ENCODE results near the gene SYT3. TPM values are rescaled to one million over a fixed set of nuclear protein-coding genes. Genes with fewer than 3 reads are reported as not detected.

SYT3 gene
- total RNA-seq, 4 donors from 2014 or later, result not detected

DNA sequence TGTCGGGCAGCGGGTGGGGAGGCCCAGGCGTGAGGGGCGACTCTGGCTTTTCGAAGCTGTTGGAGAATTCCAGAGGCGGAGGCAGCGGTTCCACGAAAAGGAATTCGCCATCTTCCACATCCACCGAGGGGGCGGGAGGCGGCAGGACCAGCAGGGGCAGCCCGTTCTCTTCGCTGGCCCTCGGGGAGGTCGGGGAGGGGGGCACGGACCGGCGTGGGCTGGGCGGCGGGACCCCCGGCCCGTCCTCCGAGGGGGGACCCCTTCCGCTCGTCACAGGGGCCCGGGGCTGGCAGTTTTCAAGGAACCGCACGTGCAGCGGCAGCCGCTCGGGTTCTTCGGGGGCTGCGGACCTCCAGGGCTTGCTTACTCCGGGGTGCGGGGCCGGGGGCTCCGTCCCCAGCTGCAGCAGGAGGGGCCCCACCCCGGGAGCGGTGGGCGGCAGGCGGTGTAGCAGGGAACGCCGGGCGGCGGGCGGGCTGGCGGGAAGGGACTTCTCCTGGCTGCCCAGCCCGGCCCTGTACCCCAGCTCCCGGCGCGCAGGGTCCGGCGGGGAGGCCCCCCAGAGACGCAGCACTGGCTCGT is 27.6 kb upstream of the SYT3 start:
- ATAC-seq (ENCODE audit: low FRiP score), result no peak
- TF ChIP-seq, protein P1, sequence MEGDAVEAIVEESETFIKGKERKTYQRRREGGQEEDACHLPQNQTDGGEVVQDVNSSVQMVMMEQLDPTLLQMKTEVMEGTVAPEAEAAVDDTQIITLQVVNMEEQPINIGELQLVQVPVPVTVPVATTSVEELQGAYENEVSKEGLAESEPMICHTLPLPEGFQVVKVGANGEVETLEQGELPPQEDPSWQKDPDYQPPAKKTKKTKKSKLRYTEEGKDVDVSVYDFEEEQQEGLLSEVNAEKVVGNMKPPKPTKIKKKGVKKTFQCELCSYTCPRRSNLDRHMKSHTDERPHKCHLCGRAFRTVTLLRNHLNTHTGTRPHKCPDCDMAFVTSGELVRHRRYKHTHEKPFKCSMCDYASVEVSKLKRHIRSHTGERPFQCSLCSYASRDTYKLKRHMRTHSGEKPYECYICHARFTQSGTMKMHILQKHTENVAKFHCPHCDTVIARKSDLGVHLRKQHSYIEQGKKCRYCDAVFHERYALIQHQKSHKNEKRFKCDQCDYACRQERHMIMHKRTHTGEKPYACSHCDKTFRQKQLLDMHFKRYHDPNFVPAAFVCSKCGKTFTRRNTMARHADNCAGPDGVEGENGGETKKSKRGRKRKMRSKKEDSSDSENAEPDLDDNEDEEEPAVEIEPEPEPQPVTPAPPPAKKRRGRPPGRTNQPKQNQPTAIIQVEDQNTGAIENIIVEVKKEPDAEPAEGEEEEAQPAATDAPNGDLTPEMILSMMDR (IDR thresholded peaks at IDR 0.05), result no peak
- DNase-seq (ENCODE audit: low spot score), result no peak

DNA sequence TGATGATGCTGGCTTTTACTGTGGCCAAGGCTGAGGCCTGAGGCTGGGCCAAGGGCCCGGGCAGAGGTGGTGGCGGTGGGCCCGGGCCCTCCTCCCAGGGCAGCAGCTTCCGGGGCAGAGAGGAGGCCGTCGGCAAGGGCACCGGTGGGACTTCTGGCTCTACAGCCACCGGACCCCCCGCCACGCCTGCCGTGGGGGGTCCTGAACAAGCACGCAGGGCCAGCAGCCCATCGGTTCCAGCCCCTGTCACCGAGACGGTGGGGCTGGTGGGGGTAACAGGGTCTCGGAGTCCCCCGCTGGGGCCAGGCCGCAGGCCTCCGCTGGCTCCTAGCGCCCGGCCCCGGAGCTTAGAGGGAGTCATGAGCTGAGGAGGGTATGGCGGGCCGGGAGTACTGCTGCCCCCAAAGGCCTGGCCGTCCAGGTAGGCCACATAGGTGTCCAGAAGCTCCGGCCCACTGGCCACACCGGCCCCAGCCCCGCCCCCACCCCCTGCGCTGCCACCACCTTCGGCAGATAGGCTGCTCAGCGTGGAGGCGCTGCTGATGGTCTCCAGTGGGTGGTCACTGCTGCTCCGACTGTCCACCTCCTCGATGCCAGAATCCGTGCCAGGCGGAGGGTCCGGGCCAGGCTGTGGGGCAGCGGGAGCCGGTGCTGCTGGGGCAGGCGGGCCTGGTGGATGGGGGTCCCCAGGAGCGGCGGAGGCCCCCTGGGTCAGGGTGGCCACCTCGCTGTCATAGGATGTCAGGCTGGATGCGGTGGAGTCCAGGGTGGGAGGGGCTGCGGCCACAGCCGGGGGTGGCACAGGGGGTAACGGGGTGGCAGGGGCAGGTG is 26.9 kb upstream of the SYT3 start:
- no peak for DNase-seq (ENCODE audit: low spot score)
- ATAC-seq (ENCODE audit: low FRiP score), result no peak
- TF ChIP-seq, protein P1 (IDR thresholded peaks at IDR 0.05), result no peak

DNA sequence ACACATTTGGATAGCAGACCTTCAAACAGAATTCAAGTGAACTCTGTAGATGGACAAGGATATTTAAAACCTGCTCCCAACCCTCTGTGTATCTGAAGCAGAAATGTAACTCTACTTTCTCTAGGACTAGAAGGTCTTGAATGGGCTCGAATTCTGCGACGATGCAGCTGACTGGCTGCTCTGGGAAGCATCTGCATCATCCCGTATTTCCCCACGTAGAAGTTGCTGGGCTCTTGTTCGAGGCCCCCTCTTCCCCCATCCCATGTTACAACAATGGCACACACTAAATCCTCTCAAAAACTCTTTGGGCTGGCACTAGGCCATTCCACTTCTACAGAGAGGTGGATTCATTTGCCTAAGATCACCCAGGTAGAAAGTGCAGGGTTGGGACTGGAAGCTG is 24.5 kb upstream of the SYT3 start:
- DNase-seq (ENCODE audit: low spot score) (no peak), ATAC-seq (ENCODE audit: low FRiP score) (no peak)
- TF ChIP-seq, protein P1 (IDR thresholded peaks at IDR 0.05), result no peak

DNA sequence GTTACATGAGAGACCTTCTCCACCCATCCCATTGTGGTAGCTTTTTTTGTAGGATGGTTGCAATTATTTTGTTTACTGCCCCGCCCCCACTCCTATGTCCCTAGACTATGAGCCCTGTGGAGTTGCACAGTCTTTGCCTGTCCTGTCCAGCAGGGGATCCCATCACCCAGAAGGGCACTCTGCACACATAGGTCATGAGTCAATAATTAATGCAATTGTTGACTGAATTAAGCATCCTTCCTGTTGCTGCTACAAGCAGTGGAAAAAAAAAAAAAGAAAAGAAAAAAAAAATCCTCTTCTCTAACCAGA is 23.8 kb upstream of the SYT3 start:
- TF ChIP-seq, protein P1 (IDR thresholded peaks at IDR 0.05), result no peak
- DNase-seq (ENCODE audit: low spot score) (no peak), ATAC-seq (ENCODE audit: low FRiP score) (no peak)

DNA sequence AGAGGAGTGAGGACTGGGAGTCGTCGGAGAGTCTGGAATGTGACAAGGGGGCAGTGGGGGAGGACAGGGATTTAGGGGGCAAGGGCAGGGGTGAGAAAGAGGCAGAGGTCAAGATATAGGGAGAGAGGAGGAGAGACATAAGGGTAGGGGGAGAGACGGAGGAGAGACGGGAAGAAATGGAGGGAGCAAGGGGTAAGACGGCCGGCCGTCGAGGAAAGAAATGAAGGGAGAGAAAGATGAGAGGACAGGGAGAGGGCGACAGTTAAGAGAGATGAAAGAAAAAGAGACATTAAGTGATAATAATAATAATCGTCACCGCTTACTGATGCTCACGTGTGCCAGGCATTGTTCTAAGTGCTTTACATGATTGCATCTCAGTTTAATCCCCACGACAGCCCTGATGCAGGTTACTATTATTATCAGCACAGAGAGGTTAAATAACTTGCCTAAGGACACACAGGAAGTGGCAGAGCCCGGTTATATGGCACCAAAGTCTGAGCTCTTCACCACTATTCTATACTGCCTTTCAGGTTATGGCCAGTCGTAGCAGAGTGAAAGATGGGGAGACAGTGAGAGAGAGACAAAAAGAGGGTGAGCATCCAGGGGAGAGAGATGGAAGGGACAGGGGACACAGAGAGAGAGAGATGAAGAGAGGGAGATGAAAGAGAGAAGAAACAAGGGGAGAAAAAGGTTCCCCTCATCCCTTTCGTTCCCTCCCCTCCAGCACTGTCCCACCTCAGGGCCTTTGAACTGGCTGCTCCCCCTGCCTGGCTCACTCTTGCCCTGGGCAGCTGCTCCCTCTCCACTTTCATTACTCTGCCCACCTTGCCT is 23.2 kb upstream of the SYT3 start:
- ATAC-seq (ENCODE audit: low FRiP score), result no peak
- DNase-seq (ENCODE audit: low spot score), result no peak

DNA sequence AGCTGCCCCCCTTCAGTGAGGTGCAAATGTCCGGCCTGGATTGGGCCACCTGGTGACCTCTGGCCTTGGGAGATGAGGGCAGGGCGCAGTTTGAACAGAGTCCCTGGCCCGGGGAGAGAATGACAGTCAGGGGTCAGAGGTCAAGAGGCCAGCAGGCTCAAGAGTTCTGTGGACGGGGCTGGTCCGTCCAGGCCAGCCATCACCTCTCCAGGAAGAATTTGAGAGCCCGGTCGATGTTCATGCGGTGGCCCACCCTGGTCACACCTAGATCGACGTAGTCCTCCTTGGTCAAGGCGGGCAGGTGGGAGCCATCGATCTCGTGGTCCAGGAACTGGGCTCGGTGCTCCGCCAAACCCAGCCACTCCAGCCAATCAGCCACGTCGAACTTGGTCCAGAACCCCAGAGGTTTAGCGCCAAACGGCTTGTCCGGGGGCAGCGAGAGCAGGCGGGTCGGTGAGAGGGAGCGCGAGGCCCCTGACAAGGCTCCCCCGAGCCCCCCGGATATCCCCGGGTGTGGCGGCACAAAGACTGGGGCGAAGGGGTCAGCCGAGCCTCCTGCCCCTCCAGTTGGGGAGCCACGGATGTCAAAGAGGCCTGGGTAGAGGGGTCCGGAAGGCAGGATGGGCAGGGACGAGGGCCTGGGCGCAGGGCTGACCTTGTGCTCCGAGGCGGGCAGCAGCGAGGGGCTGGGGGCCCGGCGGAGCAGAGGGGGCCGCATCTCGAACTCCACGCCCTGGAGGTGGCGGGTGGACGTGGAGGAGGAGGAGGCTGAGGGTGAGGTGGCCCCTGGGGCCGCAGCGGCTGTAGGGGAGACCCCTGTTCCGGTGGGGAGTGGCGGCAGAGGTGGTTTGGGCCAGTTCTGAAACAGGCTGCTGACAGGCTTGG is 22.3 kb upstream of the SYT3 start:
- DNase-seq (ENCODE audit: low spot score) (no peak), ATAC-seq (ENCODE audit: low FRiP score) (no peak)
- TF ChIP-seq, protein P1 (IDR thresholded peaks at IDR 0.05), result no peak

More for the DNA sequence above, 23.2 kb upstream of the SYT3 start:
- TF ChIP-seq, protein P1 (IDR thresholded peaks at IDR 0.05), result no peak
